Measurements from ENCODE around the gene CPVL. TPM values are rescaled to one million over a fixed set of nuclear protein-coding genes. Genes with fewer than 3 reads are reported as not detected.

The CPVL gene
- total and polyA plus RNA-seq, 4 donors = 6.0 to 39.0 (median 12.9) TPM

DNA sequence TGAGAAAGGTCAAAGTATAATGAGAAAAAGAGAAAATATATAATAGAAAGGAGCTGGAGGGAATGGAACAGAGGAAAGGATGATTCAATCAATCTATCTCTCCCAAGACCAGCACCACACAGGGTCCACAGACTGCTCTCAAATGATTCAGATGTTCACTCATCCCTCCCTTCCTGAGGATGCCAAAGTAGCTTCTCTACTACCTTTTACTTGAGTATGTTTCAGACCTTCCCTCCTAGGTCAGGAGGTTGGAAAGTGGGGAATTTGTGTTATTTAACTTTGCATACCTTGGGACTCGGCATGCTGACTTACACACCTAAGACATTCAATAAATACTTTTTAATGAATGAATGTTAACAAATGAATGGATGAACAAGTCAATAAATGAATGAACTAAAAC is 30.6 kb downstream of the CPVL start:
- TF ChIP-seq NR2F2 (IDR thresholded peaks at IDR 0.05) = no peak
- TF ChIP-seq TAF1 (conservative IDR thresholded peaks at IDR 0.05) = no peak
- TF ChIP-seq, protein P1, sequence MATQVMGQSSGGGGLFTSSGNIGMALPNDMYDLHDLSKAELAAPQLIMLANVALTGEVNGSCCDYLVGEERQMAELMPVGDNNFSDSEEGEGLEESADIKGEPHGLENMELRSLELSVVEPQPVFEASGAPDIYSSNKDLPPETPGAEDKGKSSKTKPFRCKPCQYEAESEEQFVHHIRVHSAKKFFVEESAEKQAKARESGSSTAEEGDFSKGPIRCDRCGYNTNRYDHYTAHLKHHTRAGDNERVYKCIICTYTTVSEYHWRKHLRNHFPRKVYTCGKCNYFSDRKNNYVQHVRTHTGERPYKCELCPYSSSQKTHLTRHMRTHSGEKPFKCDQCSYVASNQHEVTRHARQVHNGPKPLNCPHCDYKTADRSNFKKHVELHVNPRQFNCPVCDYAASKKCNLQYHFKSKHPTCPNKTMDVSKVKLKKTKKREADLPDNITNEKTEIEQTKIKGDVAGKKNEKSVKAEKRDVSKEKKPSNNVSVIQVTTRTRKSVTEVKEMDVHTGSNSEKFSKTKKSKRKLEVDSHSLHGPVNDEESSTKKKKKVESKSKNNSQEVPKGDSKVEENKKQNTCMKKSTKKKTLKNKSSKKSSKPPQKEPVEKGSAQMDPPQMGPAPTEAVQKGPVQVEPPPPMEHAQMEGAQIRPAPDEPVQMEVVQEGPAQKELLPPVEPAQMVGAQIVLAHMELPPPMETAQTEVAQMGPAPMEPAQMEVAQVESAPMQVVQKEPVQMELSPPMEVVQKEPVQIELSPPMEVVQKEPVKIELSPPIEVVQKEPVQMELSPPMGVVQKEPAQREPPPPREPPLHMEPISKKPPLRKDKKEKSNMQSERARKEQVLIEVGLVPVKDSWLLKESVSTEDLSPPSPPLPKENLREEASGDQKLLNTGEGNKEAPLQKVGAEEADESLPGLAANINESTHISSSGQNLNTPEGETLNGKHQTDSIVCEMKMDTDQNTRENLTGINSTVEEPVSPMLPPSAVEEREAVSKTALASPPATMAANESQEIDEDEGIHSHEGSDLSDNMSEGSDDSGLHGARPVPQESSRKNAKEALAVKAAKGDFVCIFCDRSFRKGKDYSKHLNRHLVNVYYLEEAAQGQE (IDR thresholded peaks at IDR 0.05) = no peak
- TF ChIP-seq HNF4A (conservative IDR thresholded peaks at IDR 0.05) = no peak
- no peak for TF ChIP-seq GABPA (IDR thresholded peaks at IDR 0.05 in 1 of 2, conservative IDR thresholded peaks at IDR 0.05 in 1 of 2)
- TF ChIP-seq HNF4G (IDR thresholded peaks at IDR 0.05) = no peak
- TF ChIP-seq SP1 (IDR thresholded peaks at IDR 0.05) = no peak
- TF ChIP-seq JUND (IDR thresholded peaks at IDR 0.05) = no peak
- TF ChIP-seq FOXA2 (IDR thresholded peaks at IDR 0.05) = no peak
- no peak for TF ChIP-seq RXRA (IDR thresholded peaks at IDR 0.05)
- TF ChIP-seq, protein P2, sequence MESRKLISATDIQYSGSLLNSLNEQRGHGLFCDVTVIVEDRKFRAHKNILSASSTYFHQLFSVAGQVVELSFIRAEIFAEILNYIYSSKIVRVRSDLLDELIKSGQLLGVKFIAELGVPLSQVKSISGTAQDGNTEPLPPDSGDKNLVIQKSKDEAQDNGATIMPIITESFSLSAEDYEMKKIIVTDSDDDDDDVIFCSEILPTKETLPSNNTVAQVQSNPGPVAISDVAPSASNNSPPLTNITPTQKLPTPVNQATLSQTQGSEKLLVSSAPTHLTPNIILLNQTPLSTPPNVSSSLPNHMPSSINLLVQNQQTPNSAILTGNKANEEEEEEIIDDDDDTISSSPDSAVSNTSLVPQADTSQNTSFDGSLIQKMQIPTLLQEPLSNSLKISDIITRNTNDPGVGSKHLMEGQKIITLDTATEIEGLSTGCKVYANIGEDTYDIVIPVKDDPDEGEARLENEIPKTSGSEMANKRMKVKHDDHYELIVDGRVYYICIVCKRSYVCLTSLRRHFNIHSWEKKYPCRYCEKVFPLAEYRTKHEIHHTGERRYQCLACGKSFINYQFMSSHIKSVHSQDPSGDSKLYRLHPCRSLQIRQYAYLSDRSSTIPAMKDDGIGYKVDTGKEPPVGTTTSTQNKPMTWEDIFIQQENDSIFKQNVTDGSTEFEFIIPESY (IDR thresholded peaks at IDR 0.05) = no peak
- TF ChIP-seq, protein P3, sequence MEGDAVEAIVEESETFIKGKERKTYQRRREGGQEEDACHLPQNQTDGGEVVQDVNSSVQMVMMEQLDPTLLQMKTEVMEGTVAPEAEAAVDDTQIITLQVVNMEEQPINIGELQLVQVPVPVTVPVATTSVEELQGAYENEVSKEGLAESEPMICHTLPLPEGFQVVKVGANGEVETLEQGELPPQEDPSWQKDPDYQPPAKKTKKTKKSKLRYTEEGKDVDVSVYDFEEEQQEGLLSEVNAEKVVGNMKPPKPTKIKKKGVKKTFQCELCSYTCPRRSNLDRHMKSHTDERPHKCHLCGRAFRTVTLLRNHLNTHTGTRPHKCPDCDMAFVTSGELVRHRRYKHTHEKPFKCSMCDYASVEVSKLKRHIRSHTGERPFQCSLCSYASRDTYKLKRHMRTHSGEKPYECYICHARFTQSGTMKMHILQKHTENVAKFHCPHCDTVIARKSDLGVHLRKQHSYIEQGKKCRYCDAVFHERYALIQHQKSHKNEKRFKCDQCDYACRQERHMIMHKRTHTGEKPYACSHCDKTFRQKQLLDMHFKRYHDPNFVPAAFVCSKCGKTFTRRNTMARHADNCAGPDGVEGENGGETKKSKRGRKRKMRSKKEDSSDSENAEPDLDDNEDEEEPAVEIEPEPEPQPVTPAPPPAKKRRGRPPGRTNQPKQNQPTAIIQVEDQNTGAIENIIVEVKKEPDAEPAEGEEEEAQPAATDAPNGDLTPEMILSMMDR (IDR thresholded peaks at IDR 0.05; ENCODE audit: low read depth, low read length, missing input control) = no peak
- TF ChIP-seq, protein P4, sequence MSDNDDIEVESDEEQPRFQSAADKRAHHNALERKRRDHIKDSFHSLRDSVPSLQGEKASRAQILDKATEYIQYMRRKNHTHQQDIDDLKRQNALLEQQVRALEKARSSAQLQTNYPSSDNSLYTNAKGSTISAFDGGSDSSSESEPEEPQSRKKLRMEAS (IDR thresholded peaks at IDR 0.05) = no peak
- no peak for TF ChIP-seq YY1 (IDR thresholded peaks at IDR 0.05)
- TF ChIP-seq RAD21 (IDR thresholded peaks at IDR 0.05) = no peak
- peaks cover 0 to 1% (median 0%) of the 10 kb centered on the region in 4 donors for H3K4me1 ChIP-seq (ENCODE audit: control insufficient read depth in 4 of 4, insufficient read depth in 4 of 4, low read length in 3 of 4)
- no peaks in the 10 kb centered on the region for H3K9me3 ChIP-seq (ENCODE audit: control insufficient read depth in 4 of 4, low read length in 3 of 4)
- no peaks in the 10 kb centered on the region for H3K27me3 ChIP-seq (ENCODE audit: control insufficient read depth in 4 of 4, insufficient read depth in 4 of 4, low read length in 3 of 4)
- 89% methylated on average over 1 of the region's 1 CpG for WGBS
- no peaks in the 10 kb centered on the region for H3K36me3 ChIP-seq (ENCODE audit: control insufficient read depth in 4 of 4, insufficient read depth in 3 of 4, low read depth in 1 of 4, low read length in 3 of 4)
- DNase-seq (ENCODE audit: low spot score) = no peak
- no peak overlapping the region for H3K4me3 ChIP-seq (ENCODE audit: low read depth in 1 of 3, low read length in 3 of 3)
- no peak overlapping the region for H3K9ac ChIP-seq (ENCODE audit: low read depth in 1 of 2, low read length in 2 of 2)
- H3K27ac ChIP-seq (ENCODE audit: low read depth in 1 of 2, low read length in 2 of 2) = no peak overlapping the region

DNA sequence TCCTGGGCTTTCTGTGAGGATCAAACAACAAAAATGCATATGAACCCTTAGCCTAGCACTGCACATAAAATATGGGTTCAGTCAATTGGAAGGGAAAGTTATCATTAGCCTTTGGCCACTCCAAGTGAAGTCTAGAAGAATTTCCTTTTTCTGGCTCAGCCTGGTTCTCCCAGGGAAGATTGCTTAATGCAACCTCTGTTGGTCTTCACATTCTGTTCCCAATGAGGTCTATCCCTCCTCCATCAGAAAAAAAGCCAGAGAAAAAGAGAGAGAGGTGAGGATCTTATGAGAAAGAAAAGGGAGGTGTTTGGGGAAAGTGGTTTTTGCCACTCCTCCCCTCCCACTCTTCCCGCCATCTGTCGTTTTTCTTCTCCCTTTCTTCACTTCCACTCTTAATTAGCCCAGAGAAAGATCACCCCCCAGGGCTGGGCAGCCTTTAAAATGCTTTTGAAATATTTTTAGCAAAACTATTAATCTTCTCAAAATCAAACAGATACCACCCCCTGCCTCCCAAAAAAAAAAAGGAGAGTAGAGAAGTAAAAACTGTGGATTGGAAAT is 31.1 kb downstream of the CPVL start:
- no peaks in the 10 kb centered on the region for H3K27me3 ChIP-seq (ENCODE audit: control insufficient read depth in 4 of 4, insufficient read depth in 4 of 4, low read length in 3 of 4)
- no peak overlapping the region for H3K9ac ChIP-seq (ENCODE audit: low read depth in 1 of 2, low read length in 2 of 2)
- peaks cover 0 to 1% (median 0%) of the 10 kb centered on the region in 4 donors for H3K4me1 ChIP-seq (ENCODE audit: control insufficient read depth in 4 of 4, insufficient read depth in 4 of 4, low read length in 3 of 4)
- no peaks in the 10 kb centered on the region for H3K36me3 ChIP-seq (ENCODE audit: control insufficient read depth in 4 of 4, insufficient read depth in 3 of 4, low read depth in 1 of 4, low read length in 3 of 4)
- H3K9me3 ChIP-seq (ENCODE audit: control insufficient read depth in 4 of 4, low read length in 3 of 4) = no peaks in the 10 kb centered on the region
- H3K27ac ChIP-seq (ENCODE audit: low read depth in 1 of 2, low read length in 2 of 2) = no peak overlapping the region
- 75% methylated on average over 2 of the region's 2 CpGs for WGBS
- no peak overlapping the region for H3K4me3 ChIP-seq (ENCODE audit: low read depth in 1 of 3, low read length in 3 of 3)
- no peak for DNase-seq (ENCODE audit: low spot score)
- TF ChIP-seq RAD21 (IDR thresholded peaks at IDR 0.05) (no peak), GABPA (IDR thresholded peaks at IDR 0.05 in 1 of 2, conservative IDR thresholded peaks at IDR 0.05 in 1 of 2) (no peak), HNF4A (conservative IDR thresholded peaks at IDR 0.05) (no peak), SP1 (IDR thresholded peaks at IDR 0.05) (no peak), RXRA (IDR thresholded peaks at IDR 0.05) (no peak), NR2F2 (IDR thresholded peaks at IDR 0.05) (no peak), JUND (IDR thresholded peaks at IDR 0.05) (no peak), EGR1 (IDR thresholded peaks at IDR 0.05; ENCODE audit: low read depth in 2 of 2) (no peak)
- TF ChIP-seq, protein P4 (IDR thresholded peaks at IDR 0.05) = no peak
- TF ChIP-seq, protein P3 (IDR thresholded peaks at IDR 0.05; ENCODE audit: low read depth, low read length, missing input control) = no peak
- TF ChIP-seq, protein P2 (IDR thresholded peaks at IDR 0.05) = no peak
